Measurements from ENCODE around the gene CLDN25.
A peak's percentile ranks its signal among the peaks of the same experiment; 100 is the strongest.

Gene CLDN25

GRCh38 chr11:113806406-113806805 is 26.8 kb downstream of the CLDN25 start:
- H3K27me3 ChIP-seq (ENCODE audit: control insufficient read depth, insufficient read depth, low read length): no peaks in the 10 kb centered on the region
- H3K4me1 ChIP-seq (ENCODE audit: control insufficient read depth, insufficient read depth, low read length): no peaks in the 10 kb centered on the region
- H3K27ac ChIP-seq (ENCODE audit: low read length): no peak overlapping the region
- peak; percentile 35 for DNase-seq (ENCODE audit: low read depth, low spot score)
- H3K9me3 ChIP-seq (ENCODE audit: control insufficient read depth, insufficient read depth, low read length): no peaks in the 10 kb centered on the region
- no peak overlapping the region for H3K4me3 ChIP-seq (ENCODE audit: low read length)
- no CpG with 5 or more reads among the region's 2 CpGs for WGBS (ENCODE audit: insufficient coverage, insufficient read length)
- peaks cover 36% of the 10 kb centered on the region; the same call in 1 of the 2 replicates for H3K36me3 ChIP-seq (ENCODE audit: control insufficient read depth, insufficient read depth, low read length)

GRCh38 chr11:113808931-113809330 is 29.3 kb downstream of the CLDN25 start:
- H3K36me3 ChIP-seq (ENCODE audit: control insufficient read depth, insufficient read depth, low read length): peaks cover 21% of the 10 kb centered on the region; the same call in 1 of the 2 replicates
- no peaks in the 10 kb centered on the region for H3K27me3 ChIP-seq (ENCODE audit: control insufficient read depth, insufficient read depth, low read length)
- no CpG with 5 or more reads among the region's 2 CpGs for WGBS (ENCODE audit: insufficient coverage, insufficient read length)
- no peaks in the 10 kb centered on the region for H3K4me1 ChIP-seq (ENCODE audit: control insufficient read depth, insufficient read depth, low read length)
- no peak overlapping the region for H3K4me3 ChIP-seq (ENCODE audit: low read length)
- no peak overlapping the region for H3K27ac ChIP-seq (ENCODE audit: low read length)
- no peaks in the 10 kb centered on the region for H3K9me3 ChIP-seq (ENCODE audit: control insufficient read depth, insufficient read depth, low read length)
- no peak for DNase-seq (ENCODE audit: low read depth, low spot score)

GRCh38 chr11:113814181-113814580 is 34.6 kb downstream of the CLDN25 start:
- no peak overlapping the region for H3K4me3 ChIP-seq (ENCODE audit: low read length)
- H3K27ac ChIP-seq (ENCODE audit: low read length): no peak overlapping the region
- no peaks in the 10 kb centered on the region; the same call in 1 of the 2 replicates for H3K27me3 ChIP-seq (ENCODE audit: control insufficient read depth, insufficient read depth, low read length)
- peaks cover 7% of the 10 kb centered on the region; the same call in 1 of the 2 replicates for H3K36me3 ChIP-seq (ENCODE audit: control insufficient read depth, insufficient read depth, low read length)
- no peaks in the 10 kb centered on the region for H3K4me1 ChIP-seq (ENCODE audit: control insufficient read depth, insufficient read depth, low read length)
- no peaks in the 10 kb centered on the region for H3K9me3 ChIP-seq (ENCODE audit: control insufficient read depth, insufficient read depth, low read length)
- DNase-seq (ENCODE audit: low read depth, low spot score): no peak

GRCh38 chr11:113817162-113817561 is 37.6 kb downstream of the CLDN25 start:
- no peak for DNase-seq (ENCODE audit: low read depth, low spot score)
- no peaks in the 10 kb centered on the region for H3K9me3 ChIP-seq (ENCODE audit: control insufficient read depth, insufficient read depth, low read length)
- H3K4me1 ChIP-seq (ENCODE audit: control insufficient read depth, insufficient read depth, low read length): no peaks in the 10 kb centered on the region
- no CpG with 5 or more reads among the region's 1 CpG for WGBS (ENCODE audit: insufficient coverage, insufficient read length)
- H3K36me3 ChIP-seq (ENCODE audit: control insufficient read depth, insufficient read depth, low read length): peaks cover 14% of the 10 kb centered on the region; the same call in 1 of the 2 replicates
- H3K4me3 ChIP-seq (ENCODE audit: low read length): no peak overlapping the region
- no peak overlapping the region for H3K27ac ChIP-seq (ENCODE audit: low read length)
- H3K27me3 ChIP-seq (ENCODE audit: control insufficient read depth, insufficient read depth, low read length): no peaks in the 10 kb centered on the region; the same call in 1 of the 2 replicates

- Histone ChIP-seq H3K36me3 (ENCODE audit: control insufficient read depth, insufficient read depth, low read length) (peaks cover 11% of the 10 kb centered on the region; the same call in 1 of the 2 replicates), H3K9me3 (ENCODE audit: control insufficient read depth, insufficient read depth, low read length) (no peaks in the 10 kb centered on the region)
- WGBS (ENCODE audit: insufficient coverage, insufficient read length): no CpG with 5 or more reads among the region's 6 CpGs
These were observed 38.0 kb downstream of the CLDN25 start for GRCh38 chr11:113817626-113818025.

GRCh38 chr11:113818426-113818825 is 38.8 kb downstream of the CLDN25 start:
- Histone ChIP-seq H3K27me3 (ENCODE audit: control insufficient read depth, insufficient read depth, low read length) (no peaks in the 10 kb centered on the region; the same call in 1 of the 2 replicates), H3K4me3 (ENCODE audit: low read length) (no peak overlapping the region), H3K36me3 (ENCODE audit: control insufficient read depth, insufficient read depth, low read length) (peaks cover 11% of the 10 kb centered on the region; the same call in 1 of the 2 replicates), H3K27ac (ENCODE audit: low read length) (no peak overlapping the region), H3K4me1 (ENCODE audit: control insufficient read depth, insufficient read depth, low read length) (no peaks in the 10 kb centered on the region), H3K9me3 (ENCODE audit: control insufficient read depth, insufficient read depth, low read length) (no peaks in the 10 kb centered on the region)
- no peak for DNase-seq (ENCODE audit: low read depth, low spot score)
- WGBS (ENCODE audit: insufficient coverage, insufficient read length): no CpG with 5 or more reads among the region's 3 CpGs

More at GRCh38 chr11:113817626-113818025, 38.0 kb downstream of the CLDN25 start:
- no peaks in the 10 kb centered on the region for H3K4me1 ChIP-seq (ENCODE audit: control insufficient read depth, insufficient read depth, low read length)
- no peak for DNase-seq (ENCODE audit: low read depth, low spot score)
- no peaks in the 10 kb centered on the region; the same call in 1 of the 2 replicates for H3K27me3 ChIP-seq (ENCODE audit: control insufficient read depth, insufficient read depth, low read length)
- no peak overlapping the region for H3K27ac ChIP-seq (ENCODE audit: low read length)
- no peak overlapping the region for H3K4me3 ChIP-seq (ENCODE audit: low read length)

GRCh38 chr11:113827477-113827876 is 47.9 kb downstream of the CLDN25 start:
- no peak overlapping the region for H3K27ac ChIP-seq (ENCODE audit: low read length)
- no peaks in the 10 kb centered on the region for H3K9me3 ChIP-seq (ENCODE audit: control insufficient read depth, insufficient read depth, low read length)
- H3K36me3 ChIP-seq (ENCODE audit: control insufficient read depth, insufficient read depth, low read length): peaks cover 6% of the 10 kb centered on the region; the same call in 1 of the 2 replicates
- no peaks in the 10 kb centered on the region for H3K4me1 ChIP-seq (ENCODE audit: control insufficient read depth, insufficient read depth, low read length)
- WGBS (ENCODE audit: insufficient coverage, insufficient read length): no CpG with 5 or more reads among the region's 3 CpGs
- no peak overlapping the region for H3K4me3 ChIP-seq (ENCODE audit: low read length)
- H3K27me3 ChIP-seq (ENCODE audit: control insufficient read depth, insufficient read depth, low read length): no peaks in the 10 kb centered on the region
- no peak for DNase-seq (ENCODE audit: low read depth, low spot score)

GRCh38 chr11:113828191-113828590 is 48.6 kb downstream of the CLDN25 start:
- Histone ChIP-seq H3K4me1 (ENCODE audit: control insufficient read depth, insufficient read depth, low read length) (no peaks in the 10 kb centered on the region), H3K27me3 (ENCODE audit: control insufficient read depth, insufficient read depth, low read length) (no peaks in the 10 kb centered on the region), H3K9me3 (ENCODE audit: control insufficient read depth, insufficient read depth, low read length) (no peaks in the 10 kb centered on the region), H3K4me3 (ENCODE audit: low read length) (no peak overlapping the region), H3K36me3 (ENCODE audit: control insufficient read depth, insufficient read depth, low read length) (peaks cover 6% of the 10 kb centered on the region; the same call in 1 of the 2 replicates), H3K27ac (ENCODE audit: low read length) (no peak overlapping the region)
- WGBS (ENCODE audit: insufficient coverage, insufficient read length): no CpG with 5 or more reads among the region's 1 CpG
- no peak for DNase-seq (ENCODE audit: low read depth, low spot score)

- Histone ChIP-seq H3K27me3 (ENCODE audit: control insufficient read depth, insufficient read depth, low read length) (no peaks in the 10 kb centered on the region), H3K9me3 (ENCODE audit: control insufficient read depth, insufficient read depth, low read length) (no peaks in the 10 kb centered on the region), H3K4me3 (ENCODE audit: low read length) (no peak overlapping the region), H3K36me3 (ENCODE audit: control insufficient read depth, insufficient read depth, low read length) (peaks cover 6% of the 10 kb centered on the region; the same call in 1 of the 2 replicates), H3K27ac (ENCODE audit: low read length) (no peak overlapping the region), H3K4me1 (ENCODE audit: control insufficient read depth, insufficient read depth, low read length) (no peaks in the 10 kb centered on the region)
- DNase-seq (ENCODE audit: low read depth, low spot score): no peak
- no CpG with 5 or more reads among the region's 2 CpGs for WGBS (ENCODE audit: insufficient coverage, insufficient read length)
These were observed 50.2 kb downstream of the CLDN25 start for GRCh38 chr11:113829751-113830150.
